LNCaP clone FGC (cell line): Measurements from ENCODE around the gene LRRC14B.
A peak's percentile ranks its signal among the peaks of the same experiment; 100 is the strongest.
"Not testable (repeated sequence)": the region's sequence is repeated elsewhere in the genome, so short reads cannot be mapped to it uniquely, and the experiment has no call there.

ENCODE experiments used
- DNase-seq: peaks from one replicate; pipeline ENCODE4 v3.0.0-alpha.2; 2011; ENCODE audit warnings: low read depth
- H3K4me3 ChIP-seq: 2 replicates; pipeline ENCODE4 v1.5.1; 2011; ENCODE audit warnings: mild to moderate bottlenecking, low read depth, low read length, control low read depth
- CTCF ChIP-seq: IDR thresholded peaks from 2 replicates; pipeline ENCODE4 v1.5.1; 2012; ENCODE audit warnings: mild to moderate bottlenecking; ENCODE audit not compliant: control insufficient read depth, insufficient read depth; ENCODE audit errors: extremely low read depth

The LRRC14B gene

DNA sequence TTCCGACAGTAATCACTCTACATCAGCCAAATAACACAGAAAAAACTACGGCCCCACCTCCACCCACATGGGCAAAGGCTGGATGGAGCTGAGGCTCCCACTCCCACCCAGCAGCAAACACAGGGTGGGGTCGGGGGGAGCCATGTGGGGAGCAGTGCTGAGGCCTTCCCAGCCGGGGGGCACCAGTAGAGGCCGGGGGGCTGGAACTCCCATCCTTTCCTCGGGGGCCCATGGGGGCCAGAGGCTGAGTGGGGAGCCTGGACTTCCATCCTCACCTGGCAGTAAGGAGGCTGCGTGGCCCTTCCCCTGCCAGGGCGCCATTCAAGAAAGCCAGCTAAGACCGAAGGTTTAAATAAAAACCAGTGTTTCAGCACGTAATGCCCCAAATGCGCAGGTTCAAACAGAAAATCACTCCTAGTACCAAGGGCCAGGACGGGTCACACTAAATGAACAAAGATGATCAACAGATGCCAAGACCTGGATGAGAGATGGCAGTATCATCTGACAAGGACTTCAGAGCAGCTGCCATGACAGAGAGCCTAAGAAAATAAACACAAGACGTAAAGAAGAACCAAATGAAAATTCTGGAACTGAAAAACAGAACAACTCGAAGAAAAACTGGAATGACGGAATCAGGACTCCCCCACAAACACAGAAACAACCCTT, 17.3 kb downstream of the LRRC14B start:
- no peak for TF ChIP-seq CTCF
- no peak overlapping the region for H3K4me3 ChIP-seq
- no peak for DNase-seq

DNA sequence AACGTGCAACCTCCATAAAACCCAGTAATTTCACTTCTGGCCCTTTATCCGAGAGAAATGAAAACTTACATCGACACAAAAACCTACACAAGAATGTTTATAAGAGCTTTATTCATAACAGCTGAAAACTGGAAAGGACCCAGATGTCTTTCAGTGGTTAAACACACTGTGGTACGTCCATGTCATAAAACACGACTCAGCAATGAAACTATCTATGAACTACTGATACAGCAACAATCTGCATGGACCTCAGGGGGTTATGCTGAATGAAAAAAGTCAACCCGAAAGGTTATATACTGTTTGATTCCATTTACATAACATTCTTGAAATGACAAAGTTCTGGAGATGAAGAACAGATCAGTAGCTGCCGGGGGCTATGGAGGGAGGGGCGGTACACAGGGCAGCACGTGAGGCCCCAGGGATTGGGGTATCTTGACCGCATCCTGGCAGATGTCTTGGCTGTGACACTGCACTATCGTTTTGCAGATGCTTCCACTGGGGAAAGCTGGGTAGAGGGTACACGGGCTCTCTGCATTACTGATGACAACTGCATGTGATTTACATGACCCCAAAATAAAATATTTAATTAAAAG, 22.6 kb downstream of the LRRC14B start:
- no peak for DNase-seq
- H3K4me3 ChIP-seq: no peak overlapping the region
- no peak for TF ChIP-seq CTCF

DNA sequence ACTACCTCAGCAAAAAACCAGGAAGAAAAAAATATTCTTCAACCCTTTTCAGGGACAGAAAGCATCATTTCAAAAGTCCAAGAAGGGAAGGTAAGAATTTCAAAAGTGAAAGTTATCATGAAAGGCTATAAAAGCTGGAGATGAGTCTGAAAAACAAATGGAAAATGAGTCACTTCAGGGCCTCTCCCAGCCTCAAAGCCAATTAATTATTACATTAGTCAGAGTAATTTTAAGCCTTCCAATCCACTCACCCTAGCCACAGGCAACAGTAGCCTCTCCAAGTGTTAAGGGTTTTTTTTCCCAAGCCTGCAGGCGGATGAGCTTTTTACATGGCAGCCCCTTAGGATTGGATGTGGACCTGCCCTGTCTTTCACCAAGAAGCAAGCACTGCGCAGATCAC, 24.0 kb downstream of the LRRC14B start:
- not testable (repeated sequence) for H3K4me3 ChIP-seq, DNase-seq

DNA sequence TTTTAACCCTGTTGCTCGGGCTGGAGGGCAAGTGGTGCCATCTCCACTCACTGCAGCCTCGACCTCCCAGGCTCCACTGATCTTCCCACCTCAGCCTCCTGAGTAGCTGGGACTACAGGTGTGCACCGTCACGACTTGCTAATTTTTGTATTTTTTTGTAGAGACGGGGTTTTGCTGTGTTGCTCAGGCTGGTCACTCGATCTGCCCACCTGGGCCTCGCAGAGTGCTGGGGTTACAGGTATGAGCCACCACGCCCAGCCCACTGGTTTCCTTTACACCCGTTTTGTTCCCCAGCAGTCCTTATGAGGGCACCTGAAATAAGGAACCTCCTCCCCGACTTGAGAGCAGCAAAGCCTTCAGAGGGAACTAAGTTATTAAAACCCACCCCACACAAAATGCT, 24.8 kb downstream of the LRRC14B start:
- H3K4me3 ChIP-seq, DNase-seq: not testable (repeated sequence)

- peak; percentile 29; the same call in 1 of the 2 replicates for TF ChIP-seq CTCF
- H3K4me3 ChIP-seq: peak within 1 kb of the TSS; percentile 97
- DNase-seq: peak; percentile 47
Measured at GRCh38 chr5:217494-218456, 26.5 kb downstream of the LRRC14B start, which contains the start of the genes CCDC127 and SDHA. Gene CCDC127 (minus strand): TSS chr5:218153. CDS start chr5:216849, 1,304 bp downstream. Gene SDHA (plus strand): TSS chr5:218320. CDS start chr5:218356, 36 bp downstream.

GRCh38 chr5:218457-219291, 27.4 kb downstream of the LRRC14B start:
- no peak for DNase-seq
- no peak for TF ChIP-seq CTCF
- H3K4me3 ChIP-seq: peak overlapping the region; percentile 97

DNA sequence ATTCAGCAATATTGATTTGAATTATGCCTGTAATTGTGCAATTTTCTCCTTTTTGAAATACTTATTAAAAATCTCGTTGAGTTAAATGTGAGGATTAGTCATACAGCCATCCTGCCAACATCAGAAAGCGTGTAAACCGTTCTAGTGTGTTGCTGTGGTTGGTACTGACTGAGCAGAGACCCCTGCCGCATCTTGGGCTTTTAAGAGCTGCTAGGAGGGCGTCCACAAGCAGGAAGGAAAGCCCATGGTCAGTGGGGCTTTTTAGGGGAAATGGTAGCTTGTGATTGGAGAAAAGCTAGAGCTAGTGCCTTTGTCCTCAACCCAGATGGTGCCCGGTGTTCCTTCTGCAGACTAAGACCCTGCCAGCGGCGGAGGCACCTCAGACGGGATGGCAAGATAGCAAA, 28.2 kb downstream of the LRRC14B start:
- TF ChIP-seq CTCF: no peak
- no peak for DNase-seq
- peak overlapping the region; percentile 97 for H3K4me3 ChIP-seq
